Spleen (tissue), 11 donors: ENCODE data around the gene FADS1. TPM values are rescaled to one million over a fixed set of nuclear protein-coding genes. Genes with fewer than 3 reads are reported as not detected.

Source experiments
- DNase-seq: peaks from one replicate; pipeline ENCODE4 v3.0.0-alpha.2; 2020
- H3K27ac ChIP-seq, 8 donors: fragments of 200-600 bp; sonication (generic) in 7 of 8; 1 replicate in 4 of 8; 2 replicates in 4 of 8; pipeline versions ENCODE4 v1.5.0 to v1.8.0; 2016 to 2021; ENCODE audit warnings: inconsistent platforms in 4 of 8, mild to moderate bottlenecking in 4 of 8, moderate library complexity in 1 of 8
- H3K27me3 ChIP-seq, 7 donors: fragments of 200-600 bp; sonication (generic) in 6 of 7; replicated peaks in 1 of 7; 1 replicate in 4 of 7; 2 replicates in 3 of 7; pipeline versions ENCODE4 v1.5.0 to v1.8.0; 2016 to 2021; ENCODE audit warnings: inconsistent platforms in 3 of 7, mild to moderate bottlenecking in 1 of 7
- H3K36me3 ChIP-seq, 6 donors: fragments of 200-600 bp; sonication (generic) in 5 of 6; 1 replicate in 4 of 6; 2 replicates in 2 of 6; pipeline versions ENCODE4 v1.5.0 to v1.8.0; 2016 to 2021; ENCODE audit warnings: inconsistent platforms in 2 of 6
- H3K4me1 ChIP-seq, 6 donors: fragments of 200-600 bp; sonication (generic) in 5 of 6; 1 replicate in 3 of 6; 2 replicates in 3 of 6; pipeline versions ENCODE4 v1.5.0 to v1.8.0; 2016 to 2021; ENCODE audit warnings: inconsistent platforms in 3 of 6
- H3K4me3 ChIP-seq, 8 donors: fragments of 200-600 bp; sonication (generic) in 7 of 8; 1 replicate in 4 of 8; 2 replicates in 4 of 8; pipeline versions ENCODE4 v1.5.0 to v1.8.0; 2016 to 2021; ENCODE audit warnings: inconsistent platforms in 4 of 8, mild to moderate bottlenecking in 4 of 8, moderate library complexity in 2 of 8
- H3K9me3 ChIP-seq, 8 donors: fragments of 200-600 bp; sonication (generic) in 7 of 8; 1 replicate in 4 of 8; 2 replicates in 4 of 8; pipeline versions ENCODE4 v1.5.0 to v1.8.0; 2016 to 2021; ENCODE audit warnings: inconsistent platforms in 4 of 8
- POLR2A ChIP-seq, 3 donors: fragments of 450-650 bp; IDR thresholded peaks; one replicate each; pipeline ENCODE4 v1.5.1; 2017; ENCODE audit warnings: antibody characterized with exemption in 3 of 3, mild to moderate bottlenecking in 1 of 3
- POLR2AphosphoS5 ChIP-seq, 3 donors: sonication (generic); formaldehyde crosslinking; IDR thresholded peaks; one replicate each; pipeline ENCODE4 v1.5.1; 2017; ENCODE audit warnings: antibody characterized with exemption in 3 of 3
- WGBS, 5 donors: extraction: QIAGEN DNeasy Blood & Tissue Kit in 3 of 5; methylation state at CpG; one replicate each; pipeline versions ENCODE4 v1.1.5 to v1.1.7; 2013 to 2018; 5-methylcytosine and 5-hydroxymethylcytosine counted together
- intact Hi-C: fragments of 100-400 bp; cut with DNase I; formaldehyde crosslinking; loops from one replicate; pipeline ENCODE4 v1.15.0; 2023; ENCODE audit warnings: low total_unique reads
- polyA plus RNA-seq, 3 donors: library from polyadenylated mRNA; stranded (reverse); fragments of 200-250 nt; gene quantifications; one replicate each; pipeline ENCODE4 v1.2.1, GENCODE V29; 2013
- total RNA-seq, 7 donors: library from RNA; depleted of rRNA in 3 of 7; stranded (reverse); fragments of >200 nt in 3 of 7; fragmentation: NEBNext Ultra II Directional in 4 of 7; extraction: Animal tissue kit (Norgen Biotek cat#: 25700) in 4 of 7; gene quantifications; one replicate each; pipeline versions ENCODE4 v1.1.0 to v1.2.1, GENCODE V29; 2016 to 2021
- TF ChIP-seq, protein P1 (sequence below), 11 experiments: fragments of 200-600 bp in 7 of 11; fragments of 450-650 bp in 4 of 11; sonication (generic) in 4 of 11; IDR thresholded peaks in 8 of 11; conservative IDR thresholded peaks in 3 of 11; 1 replicate in 7 of 11; 2 replicates in 4 of 11; pipeline versions ENCODE4 v1.4.0 to v1.8.0; 2016 to 2021; ENCODE audit warnings: antibody characterized with exemption in 11 of 11, inconsistent platforms in 4 of 11, mild to moderate bottlenecking in 1 of 11
- donor health status: healthy with polysubstance abuse.
- donor health status: DM: no; HTN: no; CAD: no; lungs with moderate emphysema.
- donor health status: DM: no; HTN: no; CAD: no.
- donor health status: Bipolar disorder and iron deficiency.
- donor health status: healthy.
- donor health status: DM: no; HTN: no; CAD: no.
- donor health status: DM: yes; HTN: yes; CAD: no.

Gene FADS1
- total and polyA plus RNA-seq, 10 donors = 2.2 to 25.6 (median 10.4) TPM

- 77 to 94% (median 83%) methylated on average over 11 to 13 of the region's 13 CpGs for WGBS, 5 donors
These were observed 36.9 kb upstream of the FADS1 start for GRCh38 chr11:61853698-61854169.

GRCh38 chr11:61851900-61852295 is 35.1 kb upstream of the FADS1 start:
- 90 to 95% (median 90%) methylated on average over 6 of the region's 6 CpGs for WGBS, 5 donors
- H3K27ac ChIP-seq = no peak overlapping the region
- H3K4me1 ChIP-seq = no peaks in the 10 kb centered on the region
- no peaks in the 10 kb centered on the region for H3K9me3 ChIP-seq
- H3K36me3 ChIP-seq = peaks cover 0 to 73% (median 2%) of the 10 kb centered on the region in 6 donors
- intact Hi-C loops = no loop called here
- no peak for DNase-seq
- TF ChIP-seq POLR2A (IDR thresholded peaks at IDR 0.05) = no peak
- TF ChIP-seq, protein P1, sequence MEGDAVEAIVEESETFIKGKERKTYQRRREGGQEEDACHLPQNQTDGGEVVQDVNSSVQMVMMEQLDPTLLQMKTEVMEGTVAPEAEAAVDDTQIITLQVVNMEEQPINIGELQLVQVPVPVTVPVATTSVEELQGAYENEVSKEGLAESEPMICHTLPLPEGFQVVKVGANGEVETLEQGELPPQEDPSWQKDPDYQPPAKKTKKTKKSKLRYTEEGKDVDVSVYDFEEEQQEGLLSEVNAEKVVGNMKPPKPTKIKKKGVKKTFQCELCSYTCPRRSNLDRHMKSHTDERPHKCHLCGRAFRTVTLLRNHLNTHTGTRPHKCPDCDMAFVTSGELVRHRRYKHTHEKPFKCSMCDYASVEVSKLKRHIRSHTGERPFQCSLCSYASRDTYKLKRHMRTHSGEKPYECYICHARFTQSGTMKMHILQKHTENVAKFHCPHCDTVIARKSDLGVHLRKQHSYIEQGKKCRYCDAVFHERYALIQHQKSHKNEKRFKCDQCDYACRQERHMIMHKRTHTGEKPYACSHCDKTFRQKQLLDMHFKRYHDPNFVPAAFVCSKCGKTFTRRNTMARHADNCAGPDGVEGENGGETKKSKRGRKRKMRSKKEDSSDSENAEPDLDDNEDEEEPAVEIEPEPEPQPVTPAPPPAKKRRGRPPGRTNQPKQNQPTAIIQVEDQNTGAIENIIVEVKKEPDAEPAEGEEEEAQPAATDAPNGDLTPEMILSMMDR (IDR thresholded peaks at IDR 0.05 in 8 of 11, conservative IDR thresholded peaks at IDR 0.05 in 3 of 11) = no peak
- TF ChIP-seq POLR2AphosphoS5 (IDR thresholded peaks at IDR 0.05) = no peak
- no peak overlapping the region for H3K4me3 ChIP-seq
- no peaks in the 10 kb centered on the region for H3K27me3 ChIP-seq

More at GRCh38 chr11:61853698-61854169, 36.9 kb upstream of the FADS1 start:
- Histone ChIP-seq H3K36me3 (peaks cover 0 to 69% (median 2%) of the 10 kb centered on the region in 6 donors), H3K27me3 (no peaks in the 10 kb centered on the region), H3K9me3 (no peaks in the 10 kb centered on the region), H3K27ac (no peak overlapping the region), H3K4me3 (no peak overlapping the region), H3K4me1 (no peaks in the 10 kb centered on the region)
- DNase-seq = peak; percentile 67
- TF ChIP-seq, protein P1 (IDR thresholded peaks at IDR 0.05 in 8 of 11, conservative IDR thresholded peaks at IDR 0.05 in 3 of 11) = no peak
- TF ChIP-seq POLR2AphosphoS5 (IDR thresholded peaks at IDR 0.05) = peak in 1 of 3 donors; percentile 22
- TF ChIP-seq POLR2A (IDR thresholded peaks at IDR 0.05) = no peak
- intact Hi-C loops = no loop called here

- 82 to 94% (median 91%) methylated on average over 20 to 24 of the region's 24 CpGs for WGBS, 5 donors
- intact Hi-C loops = no loop called here
- peaks cover 0 to 72% (median 2%) of the 10 kb centered on the region in 6 donors for H3K36me3 ChIP-seq
- no peaks in the 10 kb centered on the region for H3K4me1 ChIP-seq
- no peaks in the 10 kb centered on the region for H3K27me3 ChIP-seq
- H3K4me3 ChIP-seq = no peak overlapping the region
- peak; percentile 73 for DNase-seq
- TF ChIP-seq, protein P1 (IDR thresholded peaks at IDR 0.05 in 8 of 11, conservative IDR thresholded peaks at IDR 0.05 in 3 of 11) = no peak
- TF ChIP-seq POLR2AphosphoS5 (IDR thresholded peaks at IDR 0.05) = no peak
- no peak for TF ChIP-seq POLR2A (IDR thresholded peaks at IDR 0.05)
- no peaks in the 10 kb centered on the region for H3K9me3 ChIP-seq
- no peak overlapping the region for H3K27ac ChIP-seq
These were observed 34.5 kb upstream of the FADS1 start for GRCh38 chr11:61851113-61851899.

DNA sequence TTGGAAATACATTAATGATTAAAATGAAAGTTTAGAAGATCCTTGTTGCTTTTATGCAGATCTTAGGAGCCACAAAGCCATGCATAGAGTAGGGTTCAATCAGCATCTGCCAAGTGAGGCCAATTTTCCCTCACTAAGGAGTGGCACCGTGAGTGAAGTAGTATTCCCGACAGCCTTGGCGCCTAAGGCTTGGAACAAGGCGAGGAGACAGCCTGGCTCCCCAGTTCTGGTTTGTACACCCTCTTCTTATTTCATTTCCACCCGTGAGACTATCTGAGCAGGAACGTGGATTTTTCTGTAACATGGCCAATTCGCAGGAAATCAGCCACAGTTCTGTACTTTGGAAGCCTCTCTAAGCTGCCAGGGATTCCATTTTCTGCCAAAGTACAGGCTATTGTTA is 33.9 kb upstream of the FADS1 start:
- no peak overlapping the region for H3K4me3 ChIP-seq
- TF ChIP-seq POLR2AphosphoS5 (IDR thresholded peaks at IDR 0.05) (no peak), POLR2A (IDR thresholded peaks at IDR 0.05) (no peak)
- TF ChIP-seq, protein P1 (IDR thresholded peaks at IDR 0.05 in 8 of 11, conservative IDR thresholded peaks at IDR 0.05 in 3 of 11) = no peak
- peak; percentile 48 for DNase-seq
- H3K9me3 ChIP-seq = no peaks in the 10 kb centered on the region
- H3K27ac ChIP-seq = no peak overlapping the region
- no peaks in the 10 kb centered on the region for H3K27me3 ChIP-seq
- no peaks in the 10 kb centered on the region for H3K4me1 ChIP-seq
- peaks cover 0 to 70% (median 2%) of the 10 kb centered on the region in 6 donors for H3K36me3 ChIP-seq
- 89 to 93% (median 92%) methylated on average over 7 of the region's 7 CpGs for WGBS, 5 donors
- intact Hi-C loops = no loop called here
